GM18511 (cell line): ENCODE measurements around the gene LTBP1.

ENCODE experiments used
- ATAC-seq: cut with Tn5 transposase; IDR thresholded peaks from one replicate; pipeline ENCODE4 v1.9.1; 2021; ENCODE audit warnings: mild to moderate bottlenecking, moderate library complexity; ENCODE audit not compliant: unreplicated experiment

Gene LTBP1

DNA sequence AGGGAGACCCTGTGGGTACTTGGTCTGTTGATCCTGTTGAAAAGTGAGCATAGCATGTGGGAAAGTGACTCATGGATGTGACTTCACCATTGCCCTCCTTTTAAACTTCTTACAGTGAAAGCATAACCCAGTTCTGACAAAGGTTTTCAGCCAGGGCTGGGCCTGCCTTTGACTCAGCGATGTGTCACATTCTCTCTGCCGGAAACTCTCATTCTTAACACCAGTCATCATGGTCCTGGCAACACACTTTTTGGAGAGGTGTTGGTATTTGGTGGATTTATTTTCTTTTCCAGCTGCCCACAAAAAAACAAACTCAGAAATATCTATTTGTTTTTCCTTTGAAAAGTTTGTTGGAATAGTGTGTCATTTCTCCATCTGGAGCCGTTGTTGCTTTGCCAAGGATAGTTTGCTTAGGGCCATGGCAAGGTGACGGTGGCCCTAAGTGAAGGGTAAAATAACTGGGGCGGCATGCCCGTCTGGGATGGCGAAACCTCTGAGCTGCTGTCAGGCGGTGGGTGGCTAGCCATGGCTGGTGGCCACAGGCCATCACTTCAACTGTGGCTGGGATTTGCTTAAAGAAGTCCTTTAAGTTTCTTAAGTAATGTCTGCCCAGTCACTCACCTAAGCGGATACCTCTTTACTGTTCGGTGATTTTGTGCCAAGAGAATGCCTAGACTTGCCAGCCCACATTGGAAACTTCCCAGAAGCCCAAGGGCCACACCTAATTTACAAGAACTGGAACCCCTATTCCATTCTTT is 123.3 kb downstream of the LTBP1 start:
- ATAC-seq, result no peak

- ATAC-seq, result no peak
Observed at GRCh38 chr2:33071591-33071990, 124.8 kb downstream of the LTBP1 start.

- ATAC-seq, result no peak
Observed at GRCh38 chr2:33072614-33073013, 125.9 kb downstream of the LTBP1 start.

DNA sequence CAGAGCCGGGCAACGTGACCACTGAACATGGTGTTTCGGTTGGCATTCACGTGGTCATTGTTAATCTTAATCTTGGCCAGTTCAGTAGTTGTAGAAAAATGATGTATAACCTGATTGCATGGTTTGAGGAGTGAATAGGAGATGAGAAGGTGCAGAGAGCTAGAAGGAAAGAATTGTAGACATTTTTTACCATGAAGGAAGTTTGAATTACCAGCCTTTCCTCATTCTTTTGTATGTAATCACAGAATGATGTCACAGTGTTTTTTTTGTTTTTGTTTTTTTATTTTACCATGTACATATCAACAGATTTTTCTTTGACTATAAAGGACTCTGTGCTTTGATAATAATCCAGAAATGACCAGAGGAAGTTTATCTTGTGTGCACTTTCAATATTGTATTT is 126.3 kb downstream of the LTBP1 start:
- ATAC-seq, result no peak

- no peak for ATAC-seq
Observed at GRCh38 chr2:33074197-33074596, 127.4 kb downstream of the LTBP1 start.

DNA sequence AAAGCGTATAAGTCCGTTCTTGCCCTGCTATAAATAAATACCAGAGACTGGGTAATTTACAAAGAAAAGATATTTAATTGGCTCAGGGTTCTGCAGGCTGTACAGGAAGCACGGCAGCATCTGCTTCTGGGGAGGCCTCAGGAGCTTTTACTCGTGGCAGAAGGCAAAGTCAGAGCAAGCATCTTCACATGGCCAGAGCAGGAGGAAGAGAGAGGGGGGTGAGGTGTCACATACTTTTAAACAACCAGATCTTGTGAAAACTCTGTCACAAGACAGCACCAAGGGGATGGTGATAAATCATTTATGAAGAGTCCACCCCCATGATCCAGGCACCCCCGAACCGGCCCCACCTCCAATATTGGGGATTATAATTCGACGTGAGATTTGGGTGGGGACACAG is 130.6 kb downstream of the LTBP1 start:
- ATAC-seq, result no peak

GRCh38 chr2:33077844-33078243 is 131.1 kb downstream of the LTBP1 start:
- ATAC-seq, result no peak

DNA sequence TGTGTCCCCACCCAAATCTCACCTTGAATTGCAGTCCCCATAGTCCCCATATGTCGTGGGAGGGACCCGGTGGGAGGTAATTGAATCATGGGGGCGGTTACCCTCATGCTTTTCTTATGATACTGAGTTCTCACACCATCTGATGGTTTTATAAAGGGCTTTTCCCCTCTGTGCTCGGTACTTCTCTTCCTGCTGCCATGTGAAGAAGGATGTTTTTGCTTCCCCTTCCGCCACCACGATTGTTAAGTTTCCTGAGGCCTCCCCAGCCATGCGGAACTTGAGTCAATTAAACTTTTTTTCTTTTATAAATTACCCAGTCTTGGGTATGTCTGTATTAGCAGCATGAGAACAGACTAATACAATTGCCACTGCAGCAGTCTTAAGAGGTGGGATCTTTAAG is 134.9 kb downstream of the LTBP1 start:
- ATAC-seq, result no peak

DNA sequence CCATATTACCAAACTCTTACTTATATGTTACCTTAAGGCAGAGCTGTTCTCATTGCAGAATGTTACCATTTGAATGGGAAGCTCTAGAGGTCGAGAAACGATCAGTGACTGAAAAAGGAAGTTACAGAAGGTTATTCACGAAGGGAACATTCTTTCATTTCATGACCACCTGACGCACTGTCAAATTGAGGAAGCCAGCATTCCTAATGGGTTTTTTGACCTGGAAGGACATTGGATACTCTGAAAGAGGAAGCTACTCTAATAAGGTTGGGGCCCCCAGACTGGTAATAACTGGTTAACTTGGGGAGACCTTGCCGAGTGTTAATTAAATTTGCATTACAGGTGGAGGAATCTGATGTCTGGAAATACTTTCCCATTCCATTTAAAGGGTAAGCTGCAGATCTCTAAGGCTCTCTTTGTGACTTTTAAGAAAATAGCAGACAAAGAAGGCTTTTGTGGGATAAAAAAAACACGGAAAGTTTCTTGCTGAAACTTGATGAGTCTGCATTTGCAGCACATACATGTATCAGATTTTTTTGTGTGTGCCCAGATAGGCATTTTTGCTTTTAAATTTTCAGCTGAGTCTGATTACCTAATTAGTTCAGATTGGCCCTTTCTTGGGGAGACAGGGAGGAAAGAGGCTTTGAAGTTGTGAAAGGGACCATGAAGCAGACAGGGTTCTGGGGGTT is 137.1 kb downstream of the LTBP1 start:
- no peak for ATAC-seq

DNA sequence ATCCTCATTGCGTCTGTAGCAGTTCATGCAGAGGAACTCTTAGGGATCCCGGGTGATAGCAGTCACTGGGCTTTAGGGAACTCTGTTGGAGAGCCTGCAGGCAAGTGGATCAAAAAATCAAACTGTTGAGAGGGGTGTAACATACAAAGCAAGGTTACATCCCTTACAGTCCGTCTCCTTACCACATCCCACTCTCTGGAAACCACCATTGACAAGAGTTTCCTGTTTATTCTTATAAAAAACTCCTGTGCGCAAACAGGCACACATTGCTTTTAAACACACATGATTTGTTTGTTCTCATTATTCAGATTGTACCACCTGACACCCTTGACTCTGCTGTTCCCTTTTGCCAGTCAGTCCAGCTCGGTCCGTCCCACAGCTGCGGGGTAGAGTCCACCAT is 137.7 kb downstream of the LTBP1 start:
- no peak for ATAC-seq

DNA sequence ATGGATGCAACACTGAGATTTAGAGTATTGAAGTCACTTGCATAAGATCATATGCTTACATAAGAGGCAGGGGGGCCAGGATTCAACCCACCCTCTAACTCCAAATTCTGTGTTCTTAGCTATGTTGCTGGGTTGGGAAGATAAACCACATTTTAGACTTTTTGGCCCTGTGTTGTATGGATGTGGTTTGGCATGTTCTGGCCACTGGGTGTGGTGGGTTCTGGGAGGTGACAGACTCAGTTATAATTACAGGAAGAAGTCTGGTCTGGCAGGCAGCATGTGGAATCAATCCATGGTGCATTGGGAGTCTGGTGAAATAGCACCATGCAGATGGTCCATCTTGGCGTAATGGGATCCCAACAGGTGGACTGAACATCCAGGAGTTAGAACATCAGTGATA is 138.9 kb downstream of the LTBP1 start:
- no peak for ATAC-seq

DNA sequence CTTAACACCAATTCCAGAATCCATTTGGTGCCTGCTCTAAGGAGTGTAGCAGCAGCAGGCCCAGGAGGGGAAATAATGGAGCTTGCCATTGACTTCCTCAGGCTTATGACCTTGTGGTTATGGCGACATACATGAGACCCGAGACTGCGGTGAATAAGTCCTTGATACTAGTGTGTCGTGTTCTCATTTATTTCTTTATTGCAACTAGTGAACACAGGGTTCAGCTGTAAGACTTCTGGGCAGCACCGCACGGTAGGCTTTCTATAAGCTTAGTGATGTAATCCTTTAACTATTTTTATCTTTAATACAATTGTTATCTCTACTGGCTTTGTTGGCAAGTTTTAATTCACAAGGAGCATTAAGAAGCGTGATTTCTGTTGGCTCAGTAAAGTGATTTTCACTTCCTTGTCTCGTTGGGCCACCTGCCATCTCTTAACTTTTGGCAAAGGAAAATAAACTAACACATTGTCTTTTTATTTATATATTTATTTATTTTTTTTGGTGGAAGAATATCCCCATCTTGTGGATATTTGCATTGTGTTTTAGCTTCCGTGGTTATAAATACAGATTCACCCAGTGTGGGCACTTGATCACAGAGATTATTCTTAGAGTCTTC is 139.8 kb downstream of the LTBP1 start:
- ATAC-seq, result no peak

GRCh38 chr2:33090553-33091134 is 143.9 kb downstream of the LTBP1 start:
- no peak for ATAC-seq

- ATAC-seq, result no peak
Observed at GRCh38 chr2:33091541-33092123, 144.9 kb downstream of the LTBP1 start.

DNA sequence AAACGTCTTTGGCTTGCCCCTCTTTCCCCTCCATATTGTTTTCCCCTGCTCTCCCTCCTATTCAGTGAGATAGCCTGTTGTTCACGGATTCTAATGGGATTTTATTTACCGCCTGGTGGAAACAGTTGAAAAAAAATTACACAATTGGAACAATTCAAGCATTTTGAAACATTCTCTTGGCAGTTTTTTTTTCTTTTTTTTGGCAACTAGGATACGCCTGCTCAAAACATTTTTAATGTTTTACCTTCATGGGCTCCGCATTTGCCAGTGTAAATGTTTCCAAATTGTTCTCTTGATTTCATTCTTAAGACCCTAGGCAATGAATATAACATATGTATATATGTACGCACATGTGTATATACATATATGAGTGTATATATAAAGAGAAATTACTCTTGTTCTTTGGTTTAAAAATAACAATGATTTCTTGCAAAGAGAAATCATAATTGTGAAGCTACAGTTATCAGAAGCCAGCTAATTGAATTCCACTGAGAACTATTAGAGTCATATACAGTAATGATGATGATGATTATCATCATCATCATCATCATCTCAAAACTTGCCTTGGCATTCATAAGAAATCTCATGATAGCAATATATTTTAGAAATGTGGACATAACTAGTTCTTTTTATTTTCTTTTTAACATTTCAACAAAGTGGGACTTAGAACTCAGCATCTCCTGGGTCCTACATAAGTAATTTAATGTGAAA is 146.7 kb downstream of the LTBP1 start:
- no peak for ATAC-seq

DNA sequence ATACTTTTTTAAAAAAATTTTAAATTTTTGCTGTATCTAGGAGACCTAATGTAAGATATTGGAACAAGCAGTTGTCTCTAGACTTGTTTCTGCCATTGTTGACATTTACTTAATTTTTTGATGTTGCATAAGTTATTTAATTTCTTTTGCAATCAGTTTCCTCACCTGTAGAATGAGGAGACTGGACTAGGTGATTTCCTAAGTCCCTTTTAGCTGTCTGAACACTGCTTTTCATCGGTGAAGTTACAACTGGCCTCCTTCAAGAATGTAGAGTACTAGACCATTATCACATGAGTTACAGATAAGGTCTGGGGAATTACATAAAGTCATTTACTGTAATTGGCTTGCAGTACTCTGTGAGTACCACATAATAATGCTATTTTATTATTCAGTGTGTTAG is 147.6 kb downstream of the LTBP1 start:
- ATAC-seq, result no peak

DNA sequence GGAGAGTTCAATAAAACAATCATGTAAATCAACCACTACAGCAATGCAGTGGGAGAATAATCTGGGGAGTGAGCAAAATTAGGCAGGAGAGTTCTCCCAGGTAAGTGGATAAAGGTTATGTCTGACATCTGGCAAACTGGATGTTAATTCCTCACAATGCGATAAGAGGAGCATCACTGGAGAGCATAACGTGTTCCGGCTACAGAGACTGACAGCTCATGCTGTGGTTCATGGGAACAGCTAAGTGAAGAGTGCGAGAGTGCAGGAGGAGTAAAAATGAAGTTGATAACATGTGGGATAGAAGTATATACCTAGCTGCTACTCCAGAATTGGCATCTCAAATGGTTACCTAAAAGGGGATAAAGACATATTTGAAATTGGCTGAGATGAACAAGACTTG is 153.2 kb downstream of the LTBP1 start:
- ATAC-seq, result no peak

GRCh38 chr2:33100921-33101320 is 154.2 kb downstream of the LTBP1 start:
- ATAC-seq, result no peak

GRCh38 chr2:33104052-33104623 is 157.4 kb downstream of the LTBP1 start:
- no peak for ATAC-seq

DNA sequence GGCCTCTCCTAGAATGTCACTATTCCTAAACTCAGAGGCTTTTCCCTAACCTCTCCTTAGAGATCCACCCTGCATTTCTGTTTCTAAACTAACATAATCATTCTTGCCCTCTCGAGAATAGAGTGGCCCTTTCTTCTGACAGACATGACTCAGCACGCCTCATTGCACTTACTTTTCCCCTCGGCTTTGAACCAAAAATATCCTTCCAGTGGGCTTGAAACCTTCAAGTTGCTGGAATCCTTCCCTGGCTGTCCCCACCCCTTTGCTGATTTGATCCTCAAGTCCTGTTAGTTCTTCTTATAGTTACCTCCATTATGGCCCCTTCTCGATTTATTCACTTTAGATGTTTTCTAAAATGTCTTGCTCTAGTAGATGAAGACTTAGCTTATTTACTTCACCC is 158.0 kb downstream of the LTBP1 start:
- ATAC-seq, result no peak

GRCh38 chr2:33106115-33106514 is 159.4 kb downstream of the LTBP1 start:
- ATAC-seq, result no peak
